KMS-11 (cell line): ENCODE measurements around the gene SEC14L2.

ENCODE experiments used
- H2AFZ ChIP-seq: fragments of 200-600 bp; sonication (generic); 2 replicates; pipeline ENCODE4 v1.6.1; 2016; ENCODE audit warnings: antibody characterized with exemption, mixed run types, low read depth
- H3K27ac ChIP-seq: fragments of 200-600 bp; sonication (generic); 2 replicates; pipeline ENCODE4 v1.6.1; 2016; ENCODE audit warnings: mild to moderate bottlenecking, mixed run types
- H3K27me3 ChIP-seq: fragments of 200-600 bp; sonication (generic); 2 replicates; pipeline ENCODE4 v1.6.1; 2017; ENCODE audit warnings: mild to moderate bottlenecking, low read depth, mixed run types, moderate library complexity; ENCODE audit not compliant: insufficient read depth
- H3K36me3 ChIP-seq: fragments of 200-600 bp; sonication (generic); 2 replicates; pipeline ENCODE4 v1.6.1; 2017; ENCODE audit warnings: mild to moderate bottlenecking, mixed run types; ENCODE audit not compliant: insufficient read depth
- H3K4me1 ChIP-seq: fragments of 200-600 bp; sonication (generic); 2 replicates; pipeline ENCODE4 v1.6.1; 2016; ENCODE audit warnings: mild to moderate bottlenecking, low read depth, mixed run types; ENCODE audit not compliant: poor library complexity, severe bottlenecking
- H3K4me2 ChIP-seq: fragments of 200-600 bp; sonication (generic); 2 replicates; pipeline ENCODE4 v1.7.0; 2016; ENCODE audit warnings: mild to moderate bottlenecking, mixed run types
- H3K4me3 ChIP-seq: fragments of 200-600 bp; sonication (generic); IDR thresholded peaks from 2 replicates; pipeline ENCODE4 v1.6.1; 2017; ENCODE audit warnings: low read depth, low read length, mixed read lengths; ENCODE audit not compliant: insufficient read depth
- H3K79me2 ChIP-seq: fragments of 200-600 bp; sonication (generic); 2 replicates; pipeline ENCODE4 v1.6.1; 2016; ENCODE audit warnings: low read depth, mixed run types; ENCODE audit not compliant: insufficient read depth
- H3K9ac ChIP-seq: fragments of 200-600 bp; sonication (generic); 2 replicates; pipeline ENCODE4 v1.6.1; 2016; ENCODE audit warnings: mild to moderate bottlenecking, mixed run types
- H4K20me1 ChIP-seq: fragments of 200-600 bp; sonication (generic); 2 replicates; pipeline ENCODE4 v1.6.1; 2016; ENCODE audit warnings: mild to moderate bottlenecking, mixed run types; ENCODE audit not compliant: insufficient read depth
- CTCF ChIP-seq: fragments of 200-600 bp; sonication (generic); conservative IDR thresholded peaks from 2 replicates; pipeline ENCODE4 v1.6.1; 2017; ENCODE audit warnings: low read depth, mild to moderate bottlenecking, antibody characterized with exemption, low read length, moderate library complexity, mixed read lengths

Gene SEC14L2

GRCh38 chr22:30357650-30358215 is 39.1 kb upstream of the SEC14L2 start:
- peaks cover 34% of the 10 kb centered on the region for H3K79me2 ChIP-seq
- H3K27me3 ChIP-seq: no peaks in the 10 kb centered on the region
- H3K4me1 ChIP-seq: peaks cover 39% of the 10 kb centered on the region
- no peaks in the 10 kb centered on the region for H3K36me3 ChIP-seq
- H4K20me1 ChIP-seq: no peaks in the 10 kb centered on the region
- H3K4me3 ChIP-seq: no peak overlapping the region
- TF ChIP-seq CTCF: no peak
- H3K27ac ChIP-seq: no peak overlapping the region
- no peak overlapping the region; the same call in 1 of the 2 replicates for H2AFZ ChIP-seq
- H3K9ac ChIP-seq: no peak overlapping the region
- H3K4me2 ChIP-seq: peak overlapping the region; percentile 68

- Histone ChIP-seq H3K27ac (no peak overlapping the region), H2AFZ (no peak overlapping the region), H3K27me3 (no peaks in the 10 kb centered on the region), H3K4me2 (no peak overlapping the region), H3K36me3 (no peaks in the 10 kb centered on the region), H4K20me1 (no peaks in the 10 kb centered on the region), H3K9ac (no peak overlapping the region), H3K4me1 (peaks cover 43% of the 10 kb centered on the region), H3K79me2 (peaks cover 29% of the 10 kb centered on the region), H3K4me3 (no peak overlapping the region)
- no peak for TF ChIP-seq CTCF
Measured at GRCh38 chr22:30358541-30358940, 38.3 kb upstream of the SEC14L2 start.

- no peak overlapping the region for H3K9ac ChIP-seq
- no peak for TF ChIP-seq CTCF
- no peaks in the 10 kb centered on the region for H3K79me2 ChIP-seq
- no peak overlapping the region for H3K4me2 ChIP-seq
- peaks cover 27% of the 10 kb centered on the region for H3K4me1 ChIP-seq
- no peaks in the 10 kb centered on the region for H4K20me1 ChIP-seq
- H2AFZ ChIP-seq: no peak overlapping the region
- no peak overlapping the region; the same call in 1 of the 2 replicates for H3K27ac ChIP-seq
- H3K27me3 ChIP-seq: no peaks in the 10 kb centered on the region
- no peak overlapping the region for H3K4me3 ChIP-seq
- no peaks in the 10 kb centered on the region for H3K36me3 ChIP-seq
Measured at GRCh38 chr22:30361916-30362650, 34.7 kb upstream of the SEC14L2 start.

- Histone ChIP-seq H3K4me1 (peaks cover 24% of the 10 kb centered on the region), H3K27me3 (no peaks in the 10 kb centered on the region), H3K36me3 (no peaks in the 10 kb centered on the region), H3K4me2 (no peak overlapping the region), H4K20me1 (no peaks in the 10 kb centered on the region), H3K27ac (no peak overlapping the region; the same call in 1 of the 2 replicates), H3K9ac (no peak overlapping the region), H3K79me2 (no peaks in the 10 kb centered on the region), H2AFZ (no peak overlapping the region), H3K4me3 (no peak overlapping the region)
- no peak for TF ChIP-seq CTCF
Measured at GRCh38 chr22:30362651-30363281, 34.1 kb upstream of the SEC14L2 start.
